Measurements from ENCODE around the gene STAT4.

Gene STAT4

DNA sequence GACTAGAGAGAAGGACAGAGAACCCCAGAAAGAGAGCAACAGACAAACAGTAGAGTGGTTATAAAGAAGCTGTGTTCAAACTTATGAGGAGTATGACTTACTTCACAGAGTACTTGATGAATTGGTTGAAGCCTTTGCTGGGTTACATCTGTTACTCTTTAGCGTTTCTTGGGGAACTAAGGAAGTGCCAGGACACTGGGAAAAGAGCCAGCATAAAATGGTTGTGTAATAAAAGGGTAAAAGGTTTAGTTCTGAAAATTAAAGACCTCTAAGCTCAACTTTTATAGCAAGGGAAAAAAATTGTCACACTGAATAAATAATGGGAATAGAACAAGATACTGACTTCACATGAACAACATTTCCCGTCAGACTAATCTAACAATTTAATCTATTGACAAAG lies 17.0 kb upstream of the STAT4 start:
- ATAC-seq (no peak), DNase-seq (no peak)
- Mint-ChIP-seq H3K36me3 (ENCODE audit: low read depth) (peaks cover 1% of the 10 kb centered on the region), H3K4me3 (no peak overlapping the region), H3K27me3 (no peaks in the 10 kb centered on the region), H3K9me3 (no peaks in the 10 kb centered on the region), H3K4me1 (peaks cover 51% of the 10 kb centered on the region), H3K27ac (peak overlapping the region; percentile 61)

DNA sequence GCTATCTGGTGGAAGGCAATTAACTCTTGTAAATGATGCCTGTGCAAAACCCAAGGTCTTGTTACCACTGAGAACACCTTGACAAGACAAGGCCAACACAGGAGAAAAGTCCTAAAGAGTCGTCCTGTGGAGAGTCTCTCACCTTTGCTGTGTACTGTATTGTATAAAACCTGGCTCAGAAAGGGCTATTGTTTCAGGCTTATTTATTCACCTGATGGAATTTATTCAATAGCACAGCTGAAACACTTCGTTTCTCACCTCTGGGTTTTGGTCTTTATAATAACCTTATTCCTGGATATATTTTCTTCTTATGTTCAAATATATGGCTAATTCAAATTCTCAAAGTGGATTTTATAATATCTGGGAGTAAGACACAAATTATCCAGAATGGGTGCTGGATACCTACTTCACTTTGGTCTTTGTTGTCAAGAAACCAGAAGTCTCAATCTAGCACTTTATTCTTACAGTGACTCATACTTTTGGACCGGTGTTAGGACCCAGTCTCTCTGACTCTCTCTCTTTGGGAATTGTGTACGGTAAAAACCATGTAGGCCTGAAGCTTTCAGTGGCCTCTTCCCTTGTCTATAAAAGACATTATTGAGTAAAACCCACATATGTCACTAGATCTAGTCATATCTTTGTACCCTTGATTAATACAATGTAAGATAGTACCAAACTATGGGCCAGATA lies 16.1 kb upstream of the STAT4 start:
- Mint-ChIP-seq H3K27ac (no peak overlapping the region), H3K4me1 (peaks cover 43% of the 10 kb centered on the region), H3K9me3 (no peaks in the 10 kb centered on the region), H3K4me3 (no peak overlapping the region), H3K27me3 (no peaks in the 10 kb centered on the region), H3K36me3 (ENCODE audit: low read depth) (peaks cover 1% of the 10 kb centered on the region)
- ATAC-seq (no peak), DNase-seq (no peak)

DNA sequence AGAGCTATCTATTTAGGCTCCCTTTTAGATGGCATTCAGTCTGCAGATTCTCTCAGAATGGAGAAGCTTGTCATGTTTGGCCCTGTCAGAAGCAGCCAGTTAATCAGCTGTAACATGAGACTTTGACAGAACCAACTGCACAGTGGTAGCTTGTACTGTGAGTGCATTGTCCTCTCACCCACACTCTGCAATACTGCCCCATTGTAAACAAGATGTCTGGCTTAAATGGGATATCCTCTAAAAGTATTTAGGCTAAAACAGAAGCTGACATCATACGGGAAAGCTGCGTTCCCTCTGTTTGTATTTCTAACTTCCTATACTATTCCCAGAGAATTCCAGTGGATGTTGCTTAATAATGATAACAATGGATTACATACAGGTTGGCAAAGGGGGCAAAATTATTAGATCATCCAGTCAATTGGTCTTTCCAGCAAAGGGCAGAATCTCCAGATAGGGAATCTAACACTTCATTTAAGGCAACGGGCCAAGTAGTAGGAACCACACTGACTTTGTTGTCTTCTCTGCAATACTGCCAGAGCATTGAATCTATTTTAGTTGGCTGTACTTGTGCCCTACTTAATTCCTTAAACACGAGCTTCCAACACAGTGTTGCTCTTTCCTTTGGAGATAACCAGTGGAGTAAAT lies 15.4 kb upstream of the STAT4 start:
- DNase-seq (no peak), ATAC-seq (no peak)
- no peaks in the 10 kb centered on the region for H3K27me3 Mint-ChIP-seq
- H3K9me3 Mint-ChIP-seq, result no peaks in the 10 kb centered on the region
- H3K4me1 Mint-ChIP-seq, result peaks cover 36% of the 10 kb centered on the region
- H3K27ac Mint-ChIP-seq, result no peak overlapping the region
- H3K4me3 Mint-ChIP-seq, result no peak overlapping the region
- peaks cover 1% of the 10 kb centered on the region for H3K36me3 Mint-ChIP-seq (ENCODE audit: low read depth)

GRCh38 chr2:191165176-191165643 lies 14.4 kb upstream of the STAT4 start:
- Mint-ChIP-seq H3K9me3 (no peaks in the 10 kb centered on the region), H3K4me1 (peaks cover 27% of the 10 kb centered on the region), H3K27ac (no peak overlapping the region), H3K4me3 (no peak overlapping the region), H3K27me3 (no peaks in the 10 kb centered on the region), H3K36me3 (ENCODE audit: low read depth) (peaks cover 1% of the 10 kb centered on the region)
- no peak for DNase-seq
- ATAC-seq, result peak; percentile 66

DNA sequence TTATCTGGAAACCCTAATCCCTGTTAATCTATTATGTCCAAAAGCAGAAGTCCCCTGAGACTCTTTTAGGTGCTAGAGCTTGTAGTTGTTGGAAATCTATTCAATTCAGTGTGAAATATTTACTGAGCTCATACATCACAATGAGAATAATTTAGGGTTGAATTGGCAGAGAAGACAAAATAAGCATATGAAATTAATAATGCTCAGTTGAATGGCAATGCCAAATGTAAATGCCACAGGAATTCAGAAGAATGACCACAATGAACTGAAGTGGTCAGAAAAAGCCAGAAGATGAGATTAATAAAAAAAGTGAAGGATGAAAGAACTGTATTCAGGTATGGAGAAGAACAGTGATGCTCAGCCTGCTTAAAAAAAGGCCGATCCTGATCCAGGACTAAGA lies 8.0 kb upstream of the STAT4 start:
- no peaks in the 10 kb centered on the region for H3K36me3 Mint-ChIP-seq (ENCODE audit: low read depth)
- H3K27me3 Mint-ChIP-seq, result peaks cover 4% of the 10 kb centered on the region
- DNase-seq, result no peak
- no peak overlapping the region for H3K4me3 Mint-ChIP-seq
- H3K4me1 Mint-ChIP-seq, result peaks cover 18% of the 10 kb centered on the region
- H3K9me3 Mint-ChIP-seq, result no peaks in the 10 kb centered on the region
- H3K27ac Mint-ChIP-seq, result no peak overlapping the region
- ATAC-seq, result no peak

- peaks cover 24% of the 10 kb centered on the region for H3K4me1 Mint-ChIP-seq
- ATAC-seq, result no peak
- no peak overlapping the region for H3K27ac Mint-ChIP-seq
- H3K27me3 Mint-ChIP-seq, result peaks cover 4% of the 10 kb centered on the region
- H3K36me3 Mint-ChIP-seq (ENCODE audit: low read depth), result no peaks in the 10 kb centered on the region
- H3K9me3 Mint-ChIP-seq, result no peaks in the 10 kb centered on the region
- no peak for DNase-seq
- no peak overlapping the region for H3K4me3 Mint-ChIP-seq
These were observed 7.4 kb upstream of the STAT4 start for GRCh38 chr2:191158193-191158592.

DNA sequence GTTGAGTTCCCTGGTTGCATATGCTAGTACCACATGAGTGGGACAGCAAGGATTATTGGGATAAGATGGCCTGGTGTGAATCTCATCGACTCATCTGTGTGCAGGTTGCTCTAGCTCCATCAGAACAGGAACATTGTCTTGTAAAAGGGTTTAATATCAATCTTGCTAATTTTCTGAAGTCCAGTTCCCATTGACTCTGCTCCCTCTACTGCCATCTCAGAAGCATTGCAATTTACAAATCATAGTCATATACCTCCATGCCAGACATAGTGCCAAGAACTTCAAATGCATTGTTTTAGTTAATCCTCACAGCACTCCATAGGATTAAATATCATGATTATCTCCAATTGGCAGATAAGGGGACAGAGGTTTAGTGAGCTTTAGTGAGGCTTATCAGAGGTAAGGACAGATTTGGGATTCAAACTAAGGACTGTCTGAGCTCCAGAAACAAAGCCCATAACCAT lies 4.8 kb upstream of the STAT4 start:
- Mint-ChIP-seq H3K36me3 (ENCODE audit: low read depth) (no peaks in the 10 kb centered on the region), H3K4me1 (peaks cover 46% of the 10 kb centered on the region), H3K27ac (peak overlapping the region; percentile 23), H3K4me3 (no peak overlapping the region), H3K27me3 (peaks cover 4% of the 10 kb centered on the region), H3K9me3 (no peaks in the 10 kb centered on the region)
- ATAC-seq (no peak), DNase-seq (no peak)

DNA sequence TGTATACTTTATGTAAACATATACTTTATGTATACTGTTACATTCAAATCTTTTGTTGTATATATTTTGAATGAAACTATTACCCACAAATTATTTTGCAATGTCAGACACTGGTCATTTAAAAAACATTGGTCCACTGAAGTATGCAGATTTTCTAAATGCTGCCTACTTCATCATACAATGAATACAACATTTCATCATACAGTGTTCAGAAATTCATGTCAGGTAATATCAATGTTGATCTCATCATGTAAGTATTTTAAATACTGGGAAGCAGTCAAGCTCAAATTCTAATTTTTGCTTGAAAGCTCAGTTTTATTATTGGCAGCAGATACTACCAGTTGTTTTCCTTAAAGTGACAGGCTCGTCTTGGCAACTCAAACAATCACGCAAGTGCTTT lies 2.9 kb upstream of the STAT4 start:
- H3K4me1 Mint-ChIP-seq, result peaks cover 52% of the 10 kb centered on the region
- ATAC-seq, result no peak
- no peak for DNase-seq
- no peak overlapping the region for H3K27ac Mint-ChIP-seq
- H3K9me3 Mint-ChIP-seq, result no peaks in the 10 kb centered on the region
- H3K36me3 Mint-ChIP-seq (ENCODE audit: low read depth), result no peaks in the 10 kb centered on the region
- no peak overlapping the region for H3K4me3 Mint-ChIP-seq
- no peaks in the 10 kb centered on the region for H3K27me3 Mint-ChIP-seq

- DNase-seq, result no peak
These were observed 1.9 kb upstream of the STAT4 start for GRCh38 chr2:191152482-191153240.

GRCh38 chr2:191151331-191151730 lies 537 bp upstream of the STAT4 start:
- peak; percentile 22 for ATAC-seq
- DNase-seq, result peak; percentile 37
- Mint-ChIP-seq H3K4me1 (peaks cover 75% of the 10 kb centered on the region), H3K4me3 (peak overlapping the region; percentile 92), H3K36me3 (ENCODE audit: low read depth) (peaks cover 19% of the 10 kb centered on the region), H3K27me3 (no peaks in the 10 kb centered on the region), H3K9me3 (no peaks in the 10 kb centered on the region), H3K27ac (peak overlapping the region; percentile 80)

More at GRCh38 chr2:191152482-191153240, 1.9 kb upstream of the STAT4 start:
- Mint-ChIP-seq H3K4me1 (peaks cover 62% of the 10 kb centered on the region), H3K9me3 (no peaks in the 10 kb centered on the region), H3K27me3 (no peaks in the 10 kb centered on the region), H3K27ac (peak overlapping the region; percentile 80), H3K4me3 (no peak overlapping the region), H3K36me3 (ENCODE audit: low read depth) (peaks cover 6% of the 10 kb centered on the region)
- ATAC-seq, result peak; percentile 12

GRCh38 chr2:191150230-191150599 lies 579 bp downstream of the STAT4 start:
- Mint-ChIP-seq H3K27me3 (no peaks in the 10 kb centered on the region), H3K36me3 (ENCODE audit: low read depth) (peaks cover 30% of the 10 kb centered on the region), H3K4me1 (peaks cover 80% of the 10 kb centered on the region), H3K4me3 (peak overlapping the region; percentile 92), H3K27ac (peak overlapping the region; percentile 80), H3K9me3 (no peaks in the 10 kb centered on the region)
- ATAC-seq (peak; percentile 1), DNase-seq (no peak)

GRCh38 chr2:191149391-191149790 lies 1.4 kb downstream of the STAT4 start:
- peak overlapping the region; percentile 92 for H3K4me3 Mint-ChIP-seq
- peaks cover 36% of the 10 kb centered on the region for H3K36me3 Mint-ChIP-seq (ENCODE audit: low read depth)
- DNase-seq, result no peak
- peaks cover 77% of the 10 kb centered on the region for H3K4me1 Mint-ChIP-seq
- no peaks in the 10 kb centered on the region for H3K27me3 Mint-ChIP-seq
- no peak for ATAC-seq
- peak overlapping the region; percentile 80 for H3K27ac Mint-ChIP-seq
- no peaks in the 10 kb centered on the region for H3K9me3 Mint-ChIP-seq

DNA sequence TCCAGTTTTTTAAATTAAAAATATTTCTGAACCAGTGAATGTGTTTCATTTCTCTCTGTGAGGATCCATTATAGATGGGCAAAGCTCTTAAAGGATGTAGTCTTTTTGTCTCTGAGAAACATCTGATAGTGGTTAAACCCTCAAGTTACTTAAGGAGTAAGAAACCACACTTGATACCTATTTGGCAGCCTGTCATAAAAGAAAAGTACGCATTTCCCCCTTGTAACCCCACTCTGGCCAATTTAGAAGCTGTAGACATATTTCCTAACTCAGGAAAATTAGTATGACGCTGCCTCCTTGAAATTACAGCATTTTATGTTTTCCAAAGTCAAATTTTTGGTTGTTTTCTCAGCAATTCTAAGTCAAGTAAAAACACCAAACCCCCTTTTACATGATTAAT lies 2.0 kb downstream of the STAT4 start:
- ATAC-seq (peak; percentile 16), DNase-seq (no peak)
- Mint-ChIP-seq H3K27ac (peak overlapping the region; percentile 80), H3K9me3 (no peaks in the 10 kb centered on the region), H3K4me3 (peak overlapping the region; percentile 92), H3K36me3 (ENCODE audit: low read depth) (peaks cover 42% of the 10 kb centered on the region), H3K27me3 (no peaks in the 10 kb centered on the region), H3K4me1 (peaks cover 78% of the 10 kb centered on the region)

DNA sequence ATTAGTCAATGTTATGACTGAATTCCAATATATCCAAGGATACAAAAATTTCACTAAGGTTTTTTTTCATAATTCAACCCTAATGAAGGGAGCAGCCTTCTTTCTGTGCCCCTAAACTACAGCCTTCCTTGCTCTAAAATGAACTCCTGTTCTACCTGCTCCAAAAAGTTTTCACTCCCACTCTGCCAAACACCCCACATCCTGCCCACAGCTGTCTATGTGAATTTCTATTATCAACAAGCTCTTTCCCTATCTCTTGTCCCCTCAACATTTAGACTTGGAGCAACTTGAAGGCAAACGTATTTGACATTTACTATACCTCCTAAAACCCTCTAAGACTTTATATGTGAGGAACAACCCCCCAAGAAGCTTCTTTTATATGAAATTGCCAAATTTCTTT lies 2.5 kb downstream of the STAT4 start:
- peaks cover 77% of the 10 kb centered on the region for H3K4me1 Mint-ChIP-seq
- H3K27ac Mint-ChIP-seq, result peak overlapping the region; percentile 80
- no peaks in the 10 kb centered on the region for H3K9me3 Mint-ChIP-seq
- peaks cover 42% of the 10 kb centered on the region for H3K36me3 Mint-ChIP-seq (ENCODE audit: low read depth)
- ATAC-seq (no peak), DNase-seq (no peak)
- no peaks in the 10 kb centered on the region for H3K27me3 Mint-ChIP-seq
- peak overlapping the region; percentile 92 for H3K4me3 Mint-ChIP-seq
